H1 (cell line): ENCODE data around the gene ZNF524. TPM values are rescaled to one million over a fixed set of nuclear protein-coding genes. Genes with fewer than 3 reads are reported as not detected.

Experiments used
- ASH2L ChIP-seq: fragments of 200-600, 300-600 bp; sonication (generic); IDR thresholded peaks from one replicate; pipeline ENCODE4 v1.7.1; 2017; ENCODE audit warnings: low read length
- CBX5 ChIP-seq: fragments of 300-800, 300-1000 bp; sonication (generic); IDR thresholded peaks from 2 replicates; pipeline ENCODE4 v1.7.1; 2016; ENCODE audit warnings: antibody characterized with exemption, low read length, low read depth
- CREB1 ChIP-seq: IDR thresholded peaks from 2 replicates; pipeline ENCODE4 v1.6.1; 2012; ENCODE audit warnings: inconsistent platforms
- CTBP2 ChIP-seq: IDR thresholded peaks from 2 replicates; pipeline ENCODE4 v1.7.0; 2011; ENCODE audit warnings: borderline replicate concordance, mild to moderate bottlenecking, moderate library complexity, mixed read lengths, low read length; ENCODE audit not compliant: insufficient read depth, insufficient read length
- HDAC2 ChIP-seq, 2 experiments: fragments of 300-600 bp in 1 of 2; sonication (generic) in 1 of 2; IDR thresholded peaks; 2 replicates each; pipeline ENCODE4 v1.6.1; 2011 to 2012; ENCODE audit warnings: low read depth in 2 of 2, low read length in 2 of 2, mild to moderate bottlenecking in 2 of 2, moderate library complexity in 2 of 2, borderline replicate concordance in 1 of 2, inconsistent platforms in 1 of 2
- POLR2A ChIP-seq, 2 experiments: IDR thresholded peaks; 1 replicate in 1 of 2; 2 replicates in 1 of 2; pipeline ENCODE4 v1.6.1; 2011; ENCODE audit warnings: low read depth in 2 of 2, low read length in 2 of 2, mild to moderate bottlenecking in 2 of 2; ENCODE audit errors: control extremely low read depth in 1 of 2
- POLR2AphosphoS5 ChIP-seq: IDR thresholded peaks from 2 replicates; pipeline ENCODE4 v1.6.1; 2011; ENCODE audit warnings: low read depth, low read length
- RAD21 ChIP-seq, 2 experiments: IDR thresholded peaks in 1 of 2; conservative IDR thresholded peaks in 1 of 2; 2 replicates each; pipeline ENCODE4 v1.6.1; 2011; ENCODE audit warnings: low read depth in 2 of 2, low read length in 2 of 2, improper control_type of control experiment in 1 of 2, inconsistent platforms in 1 of 2, mild to moderate bottlenecking in 1 of 2, moderate library complexity in 1 of 2
- RFX5 ChIP-seq: IDR thresholded peaks from 2 replicates; pipeline ENCODE4 v1.6.1; 2011; ENCODE audit warnings: low read depth, low read length, improper control_type of control experiment, borderline replicate concordance
- SAP30 ChIP-seq: fragments of 300-600 bp; sonication (generic); IDR thresholded peaks from 2 replicates; pipeline ENCODE4 v1.7.1; 2012; ENCODE audit warnings: low read length, moderate library complexity, mild to moderate bottlenecking, inconsistent platforms; ENCODE audit not compliant: insufficient read depth, insufficient replicate concordance
- SIX5 ChIP-seq: IDR thresholded peaks from 2 replicates; pipeline ENCODE4 v1.6.1; 2011; ENCODE audit warnings: mild to moderate bottlenecking, low read depth, low read length
- SP2 ChIP-seq: IDR thresholded peaks from 2 replicates; pipeline ENCODE4 v1.6.1; 2012; ENCODE audit warnings: mild to moderate bottlenecking, low read length, inconsistent platforms
- SRF ChIP-seq: IDR thresholded peaks from 2 replicates; pipeline ENCODE4 v1.6.1; 2011; ENCODE audit warnings: mild to moderate bottlenecking, low read depth, low read length, moderate library complexity
- polyA plus RNA-seq, 7 experiments: library from polyadenylated mRNA; depleted of rRNA in 3 of 7; stranded (reverse) in 5 of 7; unstranded in 2 of 7; fragments of >200 nt in 5 of 7; fragments of 200-250 nt in 2 of 7; gene quantifications; 1 replicate in 5 of 7; 2 replicates in 1 of 7; 4 replicates in 1 of 7; pipeline versions ENCODE4 v1.2.1 to v1.2.3, GENCODE V29; 2011 to 2013; ENCODE audit warnings: missing spikeins in 2 of 7, mixed read lengths in 2 of 7
- total RNA-seq: library from RNA; stranded (reverse); fragmentation: NEBNext Ultra II Directional; extraction: Animal tissue kit (Norgen Biotek cat#: 25700); gene quantifications from 2 replicates; pipeline ENCODE4 v1.2.1, GENCODE V29; 2021
- TF ChIP-seq, protein P1 (sequence below): IDR thresholded peaks from 2 replicates; pipeline ENCODE4 v1.6.1; 2011; ENCODE audit warnings: low read depth, mild to moderate bottlenecking, low read length; ENCODE audit not compliant: insufficient read depth

The ZNF524 gene
- total and polyA plus RNA-seq, 2 of the 8 experiments (the other 6 are each of a cell fraction or from before 2014, with no cell fraction given): 4.4 to 4.7 TPM

DNA sequence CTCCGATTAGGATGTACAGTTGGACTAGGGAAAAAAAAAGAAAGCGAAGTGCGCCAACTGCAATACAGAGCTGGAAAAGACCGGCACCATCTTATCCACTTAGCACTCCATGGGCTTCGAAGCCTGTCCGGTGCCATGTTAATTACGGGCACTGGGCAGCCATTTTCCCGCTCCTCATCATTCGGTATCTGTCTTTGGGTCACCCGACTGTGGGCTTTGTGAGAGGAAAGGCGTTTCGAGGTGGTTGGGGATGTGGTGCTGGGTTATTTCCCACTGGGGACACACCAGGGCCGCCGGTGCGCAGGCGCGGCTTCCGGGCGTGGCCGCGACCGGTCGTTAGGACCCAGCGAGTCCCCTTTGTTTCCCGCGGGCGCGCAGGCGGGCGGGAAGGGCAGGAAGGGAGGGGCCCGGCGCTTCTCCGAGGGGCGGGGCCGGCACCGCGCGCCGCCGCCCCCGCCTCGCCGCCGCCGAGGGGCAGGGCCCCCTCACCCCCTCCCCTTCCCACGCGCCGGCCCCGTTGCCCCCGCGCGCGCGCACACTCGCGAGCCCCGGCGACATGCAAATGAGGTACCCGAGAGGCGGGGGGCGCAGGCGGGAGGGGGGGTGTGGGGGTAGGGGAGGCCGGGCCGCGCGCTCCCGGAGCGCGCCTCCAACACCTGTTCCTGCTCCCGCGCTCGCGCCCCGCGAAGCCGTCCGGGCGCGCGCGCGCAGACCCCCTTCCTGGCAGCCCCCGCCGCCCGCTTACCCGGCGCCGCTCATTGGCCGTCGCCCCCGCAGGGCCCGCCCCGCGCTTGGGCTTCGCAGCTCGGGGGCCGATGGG lies at the start of gene ZNF524 (continued):
- no peak for TF ChIP-seq RAD21 (IDR thresholded peaks at IDR 0.05 in 1 of 2, conservative IDR thresholded peaks at IDR 0.05 in 1 of 2; ENCODE audit: low read depth in 2 of 2, low read length in 2 of 2)
- no peak; the same call in 1 of the 2 replicates for TF ChIP-seq SIX5
- no peak for TF ChIP-seq CTBP2
- TF ChIP-seq POLR2A (IDR thresholded peaks at IDR 0.05; ENCODE audit: control extremely low read depth in 1 of 2, low read depth in 2 of 2, low read length in 2 of 2): no peak; a peak in 1 of 3 replicates
- TF ChIP-seq POLR2AphosphoS5: peak; percentile 66; the same call in 1 of the 2 replicates
- TF ChIP-seq SRF: no peak
- TF ChIP-seq ASH2L: peak; percentile 91
- TF ChIP-seq CREB1: peak; percentile 72; the same call in 1 of the 2 replicates
- TF ChIP-seq, protein P1, sequence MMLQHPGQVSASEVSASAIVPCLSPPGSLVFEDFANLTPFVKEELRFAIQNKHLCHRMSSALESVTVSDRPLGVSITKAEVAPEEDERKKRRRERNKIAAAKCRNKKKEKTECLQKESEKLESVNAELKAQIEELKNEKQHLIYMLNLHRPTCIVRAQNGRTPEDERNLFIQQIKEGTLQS: no peak
- peak; percentile 91 for TF ChIP-seq SAP30
- no peak for TF ChIP-seq SP2
- no peak for TF ChIP-seq RFX5
- TF ChIP-seq HDAC2 (IDR thresholded peaks at IDR 0.05; ENCODE audit: borderline replicate concordance in 1 of 2, low read depth in 2 of 2, low read length in 2 of 2): peak in 1 of 2 experiments; percentile 74; a peak in 1 of 4 replicates
- TF ChIP-seq CBX5: no peak
